CD8-positive, alpha-beta memory T cell (primary cell): Measurements from ENCODE around the gene TMEM109. TPM values are rescaled to one million over a fixed set of nuclear protein-coding genes. Genes with fewer than 3 reads are reported as not detected.

ENCODE experiments used
- CTCF ChIA-PET: fragments of 350-600 bp; sonication (Branson Sonifier 250); formaldehyde crosslinking; loops from one replicate; lab custom pipeline; 2021; ENCODE audit warnings: antibody characterized with exemption; lab: Charles Lee
- POLR2A ChIA-PET: fragments of 350-600 bp; sonication (Branson Sonifier 250); formaldehyde crosslinking; loops from one replicate; lab custom pipeline; 2021; ENCODE audit warnings: antibody characterized with exemption; lab: Charles Lee
- DNase-seq, 5 donors: peaks; one replicate each; pipeline versions ENCODE4 v3.0.0 to v3.0.0-alpha.2; 2020 to 2022; ENCODE audit warnings: mixed read lengths in 1 of 5
- H3K27ac ChIP-seq: one replicate; pipeline ENCODE4 v1.7.0; 2013; ENCODE audit warnings: low read depth, mild to moderate bottlenecking, low read length, moderate library complexity
- H3K27me3 ChIP-seq: 2 replicates; pipeline ENCODE4 v1.7.0; 2013; ENCODE audit warnings: low read length, mild to moderate bottlenecking; ENCODE audit not compliant: insufficient read depth, poor library complexity, severe bottlenecking
- H3K36me3 ChIP-seq: 2 replicates; pipeline ENCODE4 v1.7.0; 2013; ENCODE audit warnings: mild to moderate bottlenecking, low read length, moderate library complexity; ENCODE audit not compliant: insufficient read depth
- H3K4me1 ChIP-seq: 2 replicates; pipeline ENCODE4 v1.7.0; 2013; ENCODE audit warnings: mild to moderate bottlenecking, low read length, moderate library complexity; ENCODE audit not compliant: insufficient read depth
- H3K4me3 ChIP-seq: 2 replicates; pipeline ENCODE4 v1.7.0; 2013; ENCODE audit warnings: mild to moderate bottlenecking, low read length
- H3K9me3 ChIP-seq: 2 replicates; pipeline ENCODE4 v1.7.0; 2013; ENCODE audit warnings: mild to moderate bottlenecking, low read length
- H3K27ac Mint-ChIP-seq, 8 donors: one replicate each; pipeline ENCODE4 v1.8.0; 2020 to 2021; ENCODE audit warnings: mixed read lengths in 8 of 8, mild to moderate bottlenecking in 6 of 8, inconsistent platforms in 3 of 8, moderate library complexity in 3 of 8
- H3K27me3 Mint-ChIP-seq, 2 donors: one replicate each; pipeline ENCODE4 v1.8.0; 2020 to 2021; ENCODE audit warnings: mixed read lengths in 2 of 2, mild to moderate bottlenecking in 1 of 2, moderate library complexity in 1 of 2
- H3K36me3 Mint-ChIP-seq, 3 donors: one replicate each; pipeline ENCODE4 v1.8.0; 2020 to 2021; ENCODE audit warnings: mixed read lengths in 3 of 3, inconsistent platforms in 1 of 3, mild to moderate bottlenecking in 1 of 3
- H3K4me1 Mint-ChIP-seq, 3 donors: one replicate each; pipeline ENCODE4 v1.8.0; 2020 to 2021; ENCODE audit warnings: mixed read lengths in 3 of 3, inconsistent platforms in 1 of 3, mild to moderate bottlenecking in 1 of 3
- H3K4me3 Mint-ChIP-seq, 7 donors: one replicate each; pipeline ENCODE4 v1.8.0; 2020 to 2021; ENCODE audit warnings: mixed read lengths in 7 of 7, mild to moderate bottlenecking in 6 of 7, moderate library complexity in 4 of 7, inconsistent platforms in 2 of 7
- H3K9me3 Mint-ChIP-seq, 5 donors: one replicate each; pipeline ENCODE4 v1.8.0; 2020 to 2022; ENCODE audit warnings: mixed read lengths in 5 of 5, mild to moderate bottlenecking in 3 of 5, moderate library complexity in 2 of 5, inconsistent platforms in 1 of 5
- polyA plus RNA-seq: library from polyadenylated mRNA; unstranded; fragments of 300-500 nt; fragmentation: Illumina TruSeq; gene quantifications from one replicate; pipeline ENCODE4 v1.2.3, GENCODE V29; 2021
- total RNA-seq, 2 experiments: library from RNA; stranded (reverse); gene quantifications; one replicate each; pipeline ENCODE4 v1.2.3, GENCODE V29; 2021

TMEM109 gene
- total and polyA plus RNA-seq, 3 experiments from 2014 or later, result 144 to 396 (median 147) TPM

GRCh38 chr11:60923800-60924109 is 9.8 kb downstream of the TMEM109 start:
- peaks cover 20% of the 10 kb centered on the region for H3K27me3 ChIP-seq
- H3K9me3 ChIP-seq, result no peaks in the 10 kb centered on the region
- peaks cover 33% of the 10 kb centered on the region for H3K36me3 ChIP-seq
- no peak overlapping the region for H3K4me3 ChIP-seq
- Mint-ChIP-seq H3K27ac (peak overlapping the region in 1 of 8 donors; percentile 29), H3K27me3 (peaks cover 8 to 20% of the 10 kb centered on the region in 2 donors), H3K9me3 (no peaks in the 10 kb centered on the region), H3K4me3 (peak overlapping the region in 6 of 7 donors; percentile 35 to 78 (median 53)), H3K36me3 (peaks cover 22 to 47% (median 25%) of the 10 kb centered on the region in 3 donors), H3K4me1 (peaks cover 14 to 29% (median 17%) of the 10 kb centered on the region in 3 donors)
- H3K4me1 ChIP-seq, result peaks cover 13% of the 10 kb centered on the region
- no peak for DNase-seq
- H3K27ac ChIP-seq, result no peak overlapping the region
- ChIA-PET CTCF (interaction anchor here (1.0 to 1.3 kb wide), 3 partner anchors 24 to 264 kb away, joined by 3 read pairs; no protein-coding TSS in a partner anchor), POLR2A (interaction anchor here (0.7 to 1.1 kb wide), 2 partner anchors 9 to 18 kb away, joined by 3 read pairs; no protein-coding TSS in a partner anchor)

GRCh38 chr11:60924110-60924905 is 10.3 kb downstream of the TMEM109 start, which contains the start of gene TMEM132A:
Gene TMEM132A, plus strand, starts transcription at chr11:60924460. Its CDS starts 174 bp downstream, at chr11:60924634.
- Mint-ChIP-seq H3K36me3 (peaks cover 22 to 42% (median 25%) of the 10 kb centered on the region in 3 donors), H3K4me3 (peak within 1 kb of the TSS; percentile 8 to 89 (median 70)), H3K4me1 (peaks cover 14 to 24% (median 17%) of the 10 kb centered on the region in 3 donors), H3K27ac (peak within 1 kb of the TSS in 5 of 8 donors; percentile 18 to 56 (median 43)), H3K9me3 (no peaks in the 10 kb centered on the region), H3K27me3 (peaks cover 10 to 20% of the 10 kb centered on the region in 2 donors)
- H3K4me1 ChIP-seq, result peaks cover 13% of the 10 kb centered on the region
- no peak within 1 kb of the TSS for H3K27ac ChIP-seq
- CTCF ChIA-PET, result interaction anchor here (1.0 to 1.3 kb wide), 3 partner anchors 25 to 264 kb away, joined by 3 read pairs; no protein-coding TSS in a partner anchor
- no peak for DNase-seq
- no peaks in the 10 kb centered on the region for H3K9me3 ChIP-seq
- no peak within 1 kb of the TSS for H3K4me3 ChIP-seq
- H3K36me3 ChIP-seq, result peaks cover 32% of the 10 kb centered on the region
- H3K27me3 ChIP-seq, result peaks cover 20% of the 10 kb centered on the region
- POLR2A ChIA-PET, result interaction anchor here (0.6 to 1.1 kb wide), 3 partner anchors 9 to 19 kb away, joined by 3 read pairs; no protein-coding TSS in a partner anchor

GRCh38 chr11:60924906-60925853 is 11.2 kb downstream of the TMEM109 start:
- H3K4me1 ChIP-seq, result peaks cover 13% of the 10 kb centered on the region
- Mint-ChIP-seq H3K4me3 (peak overlapping the region; percentile 8 to 89 (median 67)), H3K27ac (peak overlapping the region in 3 of 8 donors; percentile 43 to 56 (median 47)), H3K4me1 (peaks cover 14 to 22% (median 17%) of the 10 kb centered on the region in 3 donors), H3K27me3 (peaks cover 14 to 24% of the 10 kb centered on the region in 2 donors), H3K9me3 (no peaks in the 10 kb centered on the region), H3K36me3 (peaks cover 14 to 33% (median 20%) of the 10 kb centered on the region in 3 donors)
- no peak for DNase-seq
- peaks cover 22% of the 10 kb centered on the region for H3K27me3 ChIP-seq
- CTCF ChIA-PET, result no interaction called here
- no peak overlapping the region for H3K27ac ChIP-seq
- POLR2A ChIA-PET, result interaction anchor here (0.6 kb wide), 2 partner anchors 100 to 1375 kb away, joined by 3 to 6 read pairs; no protein-coding TSS in a partner anchor
- H3K9me3 ChIP-seq, result no peaks in the 10 kb centered on the region
- H3K4me3 ChIP-seq, result no peak overlapping the region
- H3K36me3 ChIP-seq, result peaks cover 23% of the 10 kb centered on the region

- H3K36me3 Mint-ChIP-seq, result peaks cover 10 to 26% (median 15%) of the 10 kb centered on the region in 3 donors
- POLR2A ChIA-PET, result interaction anchor here (0.6 kb wide), 2 partner anchors 101 to 1376 kb away, joined by 3 to 6 read pairs; no protein-coding TSS in a partner anchor
- H3K27ac Mint-ChIP-seq, result peak overlapping the region in 1 of 8 donors; percentile 7
- Histone ChIP-seq H3K27ac (no peak overlapping the region), H3K36me3 (peaks cover 16% of the 10 kb centered on the region), H3K4me1 (peaks cover 13% of the 10 kb centered on the region), H3K9me3 (no peaks in the 10 kb centered on the region), H3K4me3 (no peak overlapping the region), H3K27me3 (peaks cover 22% of the 10 kb centered on the region)
- no peaks in the 10 kb centered on the region for H3K9me3 Mint-ChIP-seq
- no peak for DNase-seq
- H3K27me3 Mint-ChIP-seq, result peaks cover 14 to 27% of the 10 kb centered on the region in 2 donors
- H3K4me1 Mint-ChIP-seq, result peaks cover 12 to 22% (median 17%) of the 10 kb centered on the region in 3 donors
- CTCF ChIA-PET, result no interaction called here
- peak overlapping the region in 6 of 7 donors; percentile 12 to 75 (median 58) for H3K4me3 Mint-ChIP-seq
These were observed 11.9 kb downstream of the TMEM109 start for GRCh38 chr11:60925868-60926267.

GRCh38 chr11:60926500-60926899 is 12.5 kb downstream of the TMEM109 start:
- peaks cover 12 to 22% (median 17%) of the 10 kb centered on the region in 3 donors for H3K4me1 Mint-ChIP-seq
- H3K36me3 ChIP-seq, result peaks cover 10% of the 10 kb centered on the region
- DNase-seq, result no peak
- H3K4me1 ChIP-seq, result peaks cover 13% of the 10 kb centered on the region
- peak overlapping the region in 1 of 7 donors; percentile 12 for H3K4me3 Mint-ChIP-seq
- H3K27me3 ChIP-seq, result peaks cover 23% of the 10 kb centered on the region
- peaks cover 11 to 30% of the 10 kb centered on the region in 2 donors for H3K27me3 Mint-ChIP-seq
- H3K9me3 ChIP-seq, result no peaks in the 10 kb centered on the region
- no peak overlapping the region for H3K27ac ChIP-seq
- ChIA-PET CTCF (interaction anchor here (1.9 kb wide), 1 partner anchor 11 kb away, joined by 9 read pairs; no protein-coding TSS in a partner anchor), POLR2A (no interaction called here)
- H3K4me3 ChIP-seq, result no peak overlapping the region
- H3K9me3 Mint-ChIP-seq, result no peaks in the 10 kb centered on the region
- H3K27ac Mint-ChIP-seq, result no peak overlapping the region
- peaks cover 6 to 20% (median 11%) of the 10 kb centered on the region in 3 donors for H3K36me3 Mint-ChIP-seq

- no peak for DNase-seq
- Mint-ChIP-seq H3K9me3 (no peaks in the 10 kb centered on the region), H3K4me3 (peak overlapping the region in 2 of 7 donors; percentile 65 to 85), H3K27me3 (peaks cover 10 to 30% of the 10 kb centered on the region in 2 donors), H3K36me3 (peaks cover 5 to 14% (median 7%) of the 10 kb centered on the region in 3 donors), H3K4me1 (peaks cover 12 to 22% (median 17%) of the 10 kb centered on the region in 3 donors), H3K27ac (no peak overlapping the region)
- H3K36me3 ChIP-seq, result peaks cover 5% of the 10 kb centered on the region
- no peaks in the 10 kb centered on the region for H3K9me3 ChIP-seq
- H3K4me3 ChIP-seq, result no peak overlapping the region
- CTCF ChIA-PET, result interaction anchor here (1.9 kb wide), 1 partner anchor 12 kb away, joined by 9 read pairs; no protein-coding TSS in a partner anchor
- POLR2A ChIA-PET, result no interaction called here
- H3K27ac ChIP-seq, result no peak overlapping the region
- peaks cover 13% of the 10 kb centered on the region for H3K4me1 ChIP-seq
- peaks cover 25% of the 10 kb centered on the region for H3K27me3 ChIP-seq
These were observed 13.2 kb downstream of the TMEM109 start for GRCh38 chr11:60927061-60927592.

- Histone ChIP-seq H3K4me3 (no peak overlapping the region), H3K4me1 (peaks cover 13% of the 10 kb centered on the region), H3K36me3 (peaks cover under 1% of the 10 kb centered on the region), H3K27ac (no peak overlapping the region), H3K27me3 (peaks cover 25% of the 10 kb centered on the region), H3K9me3 (no peaks in the 10 kb centered on the region)
- peak overlapping the region in 1 of 8 donors; percentile 29 for H3K27ac Mint-ChIP-seq
- peaks cover 12 to 22% (median 13%) of the 10 kb centered on the region in 3 donors for H3K4me1 Mint-ChIP-seq
- no peaks in the 10 kb centered on the region for H3K9me3 Mint-ChIP-seq
- ChIA-PET POLR2A (no interaction called here), CTCF (interaction anchor here (1.1 to 1.9 kb wide), 2 partner anchors 9 to 12 kb away, joined by 3 to 9 read pairs; no protein-coding TSS in a partner anchor)
- H3K36me3 Mint-ChIP-seq, result peaks cover under 1 to 9% (median 3%) of the 10 kb centered on the region in 3 donors
- no peak for DNase-seq
- peaks cover 10 to 30% of the 10 kb centered on the region in 2 donors for H3K27me3 Mint-ChIP-seq
- no peak overlapping the region for H3K4me3 Mint-ChIP-seq
These were observed 13.6 kb downstream of the TMEM109 start for GRCh38 chr11:60927600-60927999.
